ENCODE data around the gene CDK6.

DNA sequence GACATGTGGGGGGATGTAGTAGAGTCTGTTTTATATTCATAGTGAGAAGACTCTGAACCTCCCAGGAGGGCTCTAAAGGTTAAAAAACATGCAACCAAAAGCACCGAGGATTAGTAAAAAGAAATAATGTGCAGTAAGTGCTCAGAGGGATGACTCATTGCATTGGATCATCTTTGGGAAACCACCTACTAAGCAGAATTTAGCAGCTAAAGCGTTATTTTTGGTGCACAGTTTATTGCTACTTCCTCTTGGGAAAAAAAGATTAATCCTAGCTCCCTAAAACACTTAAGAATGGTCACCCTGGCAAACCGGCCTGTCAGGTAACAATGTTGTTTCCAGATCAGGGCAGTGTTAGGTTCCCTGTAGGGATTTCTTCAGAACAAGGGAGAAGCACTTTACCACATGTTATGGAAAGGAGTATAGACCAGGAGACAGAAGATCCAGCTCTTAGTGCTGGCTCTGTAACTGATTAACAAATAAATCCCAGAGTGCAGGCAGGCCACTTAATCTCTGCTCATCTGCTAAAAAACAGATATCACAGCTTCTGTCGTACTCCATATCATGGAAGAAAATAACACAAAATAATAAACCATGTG lies 201.4 kb downstream of the CDK6 start:
- TF ChIP-seq, protein P1, sequence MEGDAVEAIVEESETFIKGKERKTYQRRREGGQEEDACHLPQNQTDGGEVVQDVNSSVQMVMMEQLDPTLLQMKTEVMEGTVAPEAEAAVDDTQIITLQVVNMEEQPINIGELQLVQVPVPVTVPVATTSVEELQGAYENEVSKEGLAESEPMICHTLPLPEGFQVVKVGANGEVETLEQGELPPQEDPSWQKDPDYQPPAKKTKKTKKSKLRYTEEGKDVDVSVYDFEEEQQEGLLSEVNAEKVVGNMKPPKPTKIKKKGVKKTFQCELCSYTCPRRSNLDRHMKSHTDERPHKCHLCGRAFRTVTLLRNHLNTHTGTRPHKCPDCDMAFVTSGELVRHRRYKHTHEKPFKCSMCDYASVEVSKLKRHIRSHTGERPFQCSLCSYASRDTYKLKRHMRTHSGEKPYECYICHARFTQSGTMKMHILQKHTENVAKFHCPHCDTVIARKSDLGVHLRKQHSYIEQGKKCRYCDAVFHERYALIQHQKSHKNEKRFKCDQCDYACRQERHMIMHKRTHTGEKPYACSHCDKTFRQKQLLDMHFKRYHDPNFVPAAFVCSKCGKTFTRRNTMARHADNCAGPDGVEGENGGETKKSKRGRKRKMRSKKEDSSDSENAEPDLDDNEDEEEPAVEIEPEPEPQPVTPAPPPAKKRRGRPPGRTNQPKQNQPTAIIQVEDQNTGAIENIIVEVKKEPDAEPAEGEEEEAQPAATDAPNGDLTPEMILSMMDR (IDR thresholded peaks at IDR 0.05), result no peak
- no peak for TF ChIP-seq POLR2A (IDR thresholded peaks at IDR 0.05)

All from thyroid gland (tissue), 4 donors.